GM19328 (cell line): ENCODE data around the gene PAN3.

Experiments
- ATAC-seq: cut with Tn5 transposase; IDR thresholded peaks from one replicate; pipeline ENCODE4 v1.9.1; 2021; ENCODE audit warnings: mild to moderate bottlenecking, moderate library complexity; ENCODE audit not compliant: unreplicated experiment

PAN3 gene

DNA sequence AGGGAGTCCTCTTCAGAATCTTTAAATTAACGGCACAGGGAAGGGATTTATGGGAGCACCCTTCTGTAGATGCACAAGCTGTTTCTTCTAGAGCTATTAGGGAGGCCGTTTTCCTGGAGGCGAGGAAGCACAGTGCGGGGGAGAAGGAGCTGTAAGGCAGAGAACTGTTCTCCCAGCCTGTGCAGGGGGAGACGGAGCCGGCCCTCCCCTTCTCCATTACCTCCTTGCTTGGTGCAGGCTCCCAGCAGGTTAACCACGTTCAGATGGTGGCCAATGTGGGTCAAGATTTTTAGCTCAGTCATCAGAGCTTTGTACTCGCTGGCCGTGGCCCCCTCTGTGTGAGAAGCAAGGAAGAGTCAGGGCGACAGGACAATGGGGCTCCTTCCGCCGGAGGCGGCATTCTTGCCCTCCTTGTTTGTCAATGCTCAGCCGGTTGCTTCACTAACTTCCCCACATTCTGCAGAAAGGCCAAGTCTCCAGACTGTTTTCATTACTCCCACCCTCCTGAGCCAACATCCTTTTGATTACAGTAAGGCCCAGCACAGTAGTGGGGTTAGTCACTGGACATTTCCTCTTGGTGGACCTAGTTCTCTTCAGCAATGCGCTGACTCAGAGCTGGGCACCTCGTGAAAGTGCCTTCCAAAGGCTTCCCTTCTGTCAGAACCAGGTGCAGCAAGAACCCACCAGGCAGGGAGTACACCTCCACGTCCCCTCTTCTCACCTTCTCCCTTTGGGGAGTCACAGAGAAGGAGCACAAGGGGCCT lies 191.2 kb downstream of the PAN3 start:
- ATAC-seq, result no peak

DNA sequence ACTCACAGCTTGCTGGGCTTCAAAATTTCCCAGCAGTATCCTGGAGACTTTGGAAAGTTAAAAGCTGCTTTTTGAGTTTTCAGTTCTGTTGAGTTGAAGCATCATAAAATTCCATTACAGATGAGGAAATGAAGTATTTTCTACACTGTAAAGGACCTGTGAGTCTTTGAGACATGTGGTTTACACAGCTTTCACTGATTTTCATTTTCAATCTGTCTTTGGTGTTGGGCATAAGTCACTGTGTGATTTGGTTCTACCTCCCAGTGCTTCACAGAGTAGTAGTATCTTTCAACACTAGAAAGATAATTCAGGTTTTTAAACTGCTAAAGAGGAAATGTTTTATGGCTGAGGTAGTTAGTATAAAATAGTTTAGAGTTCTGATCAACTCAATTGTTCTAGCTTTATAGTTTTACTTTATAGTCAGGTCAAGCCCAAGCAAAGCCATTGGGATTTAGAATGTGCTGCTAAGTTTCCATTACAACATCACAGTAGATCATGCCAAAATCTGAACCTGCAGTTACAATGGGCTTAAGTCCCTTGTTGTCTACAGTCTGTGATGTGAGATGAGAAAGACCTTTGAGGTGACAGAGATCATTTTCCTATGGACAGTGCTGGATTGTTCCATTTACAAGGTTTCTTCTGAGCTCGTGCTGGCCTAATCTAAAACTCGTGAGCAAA lies 195.0 kb downstream of the PAN3 start:
- no peak for ATAC-seq

DNA sequence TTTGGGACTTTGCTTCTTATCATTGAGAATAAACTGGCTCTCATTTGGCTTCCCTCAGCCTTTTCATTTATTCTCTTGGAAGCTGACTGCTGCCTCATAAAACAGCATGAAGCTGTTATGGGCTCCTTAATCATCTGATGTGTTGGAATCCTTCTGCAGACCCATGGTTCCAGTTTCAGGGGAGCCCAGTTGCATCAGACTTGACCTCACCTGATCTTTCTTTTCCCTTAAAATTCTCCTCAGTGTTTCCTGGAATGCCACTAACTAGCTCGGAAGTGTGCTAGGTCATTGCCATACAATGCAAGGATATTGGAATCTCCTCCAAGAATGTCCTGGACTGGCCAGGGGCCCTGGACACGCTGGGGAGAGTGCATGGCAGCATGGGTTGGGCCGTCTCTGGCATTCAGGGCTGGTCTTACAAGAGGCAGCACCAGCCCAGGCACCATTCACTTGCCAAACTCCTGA lies 197.9 kb downstream of the PAN3 start:
- no peak for ATAC-seq

DNA sequence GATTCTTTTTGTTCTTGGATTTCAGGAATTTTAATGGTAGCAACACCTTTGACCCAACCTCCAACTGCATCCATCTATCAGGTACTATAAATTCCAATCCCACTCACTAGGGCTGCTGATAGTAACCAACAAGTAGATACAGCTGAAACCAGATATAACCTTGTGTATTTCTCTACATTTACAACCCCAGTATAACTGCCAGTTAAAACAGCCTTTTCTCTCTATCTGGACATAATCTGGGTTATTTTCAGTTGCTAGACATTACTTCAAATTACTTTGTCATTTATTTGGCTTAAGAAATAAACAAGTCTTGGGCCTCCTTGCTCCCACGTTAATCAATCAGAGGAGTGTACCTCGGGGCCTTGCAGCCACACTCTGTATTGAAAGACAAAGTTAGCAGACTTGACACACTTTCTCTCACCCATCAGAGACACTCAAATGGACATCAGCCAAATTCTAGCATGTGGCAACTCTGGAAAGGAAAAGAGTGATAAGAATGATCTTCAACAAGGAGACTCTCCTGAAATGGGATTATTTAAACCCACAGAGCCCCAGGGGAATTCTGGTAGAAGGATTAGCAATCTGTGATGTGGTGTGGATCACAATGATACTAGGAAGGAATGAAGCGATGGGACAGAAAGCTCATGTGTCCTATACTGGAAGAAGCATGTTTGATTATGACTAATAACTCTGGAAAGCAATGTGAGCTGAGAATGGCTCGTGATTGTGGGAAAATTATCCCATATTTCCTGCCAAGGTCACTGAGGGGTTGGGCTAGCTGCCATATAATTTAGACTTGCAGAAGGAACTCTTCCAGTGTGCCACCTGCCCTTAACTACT lies 199.0 kb downstream of the PAN3 start:
- ATAC-seq, result no peak

DNA sequence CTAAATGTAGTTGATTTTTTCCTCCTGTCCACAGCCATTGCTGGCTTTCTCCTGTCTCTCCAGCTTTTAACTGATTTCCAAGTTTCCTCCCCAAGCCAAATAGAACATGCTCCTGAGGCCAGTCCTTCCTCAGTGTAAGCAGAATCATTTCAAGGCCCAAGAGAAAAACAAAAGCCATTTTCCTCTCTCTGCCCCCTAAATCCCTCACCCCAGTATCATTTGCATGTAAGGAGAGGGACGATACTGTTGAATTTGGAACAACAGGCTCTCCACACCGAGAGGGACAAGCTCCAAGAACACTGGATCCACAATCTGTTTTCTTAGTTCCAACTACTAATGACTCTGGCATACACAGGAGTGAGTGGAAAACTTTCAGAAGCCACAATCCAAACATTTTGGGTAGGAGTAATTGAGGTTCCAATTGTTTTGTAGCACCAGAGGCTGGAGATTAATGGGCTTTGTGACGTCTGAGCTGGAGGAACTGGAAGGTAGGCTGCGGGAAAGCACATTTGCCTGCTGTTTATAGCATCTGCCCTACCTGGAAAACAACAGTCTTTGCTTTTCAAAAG lies 199.7 kb downstream of the PAN3 start:
- no peak for ATAC-seq

DNA sequence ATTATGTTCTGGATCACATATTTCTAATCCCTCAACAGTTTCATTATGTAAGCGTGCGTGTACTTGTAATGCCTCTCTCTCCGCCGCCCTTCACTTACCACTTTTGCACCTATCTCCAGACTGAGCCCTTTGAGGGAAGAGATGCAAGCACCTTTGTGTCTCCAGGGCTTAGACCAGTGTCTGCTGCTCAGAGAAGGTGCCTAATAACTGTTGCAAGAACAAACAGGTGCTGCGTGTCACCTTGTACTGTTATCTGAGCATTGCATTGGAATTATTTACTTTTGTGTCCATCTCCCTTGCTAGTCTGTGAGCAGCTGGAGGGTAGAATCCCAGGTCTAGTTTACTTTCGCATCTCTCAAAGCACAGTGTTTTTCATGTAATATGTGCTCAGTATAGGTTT lies 200.4 kb downstream of the PAN3 start:
- no peak for ATAC-seq

DNA sequence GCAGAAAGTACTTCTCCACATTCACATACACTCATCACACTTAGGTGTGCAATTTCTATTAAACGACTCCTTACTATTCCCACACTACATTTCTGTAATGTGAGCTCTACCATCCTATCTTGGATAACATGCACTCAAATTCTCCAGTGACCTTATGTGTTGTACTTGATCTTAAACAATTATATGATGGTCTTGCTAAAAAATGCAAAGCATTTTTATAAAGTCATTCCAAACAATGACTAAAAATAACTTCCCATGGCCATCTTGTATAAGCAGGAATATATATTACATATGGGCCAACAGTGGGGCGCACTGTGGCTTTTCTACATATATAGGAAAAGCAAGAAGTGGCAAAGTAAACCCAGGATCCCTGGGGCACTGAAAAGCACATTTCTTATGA lies 201.1 kb downstream of the PAN3 start:
- ATAC-seq, result no peak

DNA sequence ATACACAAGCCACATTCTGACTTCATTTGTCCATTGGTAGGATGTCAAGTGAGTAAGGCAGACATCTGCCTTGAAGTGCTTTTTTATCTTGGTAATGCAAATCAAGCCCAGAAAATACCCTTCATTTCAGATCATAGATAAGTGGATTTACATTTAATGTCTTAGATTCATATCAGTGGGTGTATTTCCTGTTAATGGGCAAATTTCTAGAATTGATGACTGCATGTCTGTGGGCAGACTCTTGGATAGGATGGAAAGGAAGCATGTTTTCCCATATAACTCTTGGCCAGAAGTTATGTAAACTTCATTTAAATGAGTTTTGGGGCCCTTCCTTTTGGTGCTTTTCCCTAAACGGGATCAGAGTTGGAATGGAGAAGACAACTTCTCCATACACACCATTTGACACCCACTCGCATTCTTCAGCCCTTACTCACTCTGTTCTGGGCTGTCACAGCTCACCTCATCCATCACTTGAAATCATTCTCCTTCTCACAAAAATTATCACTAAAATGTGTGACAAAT lies 202.0 kb downstream of the PAN3 start:
- ATAC-seq, result no peak

DNA sequence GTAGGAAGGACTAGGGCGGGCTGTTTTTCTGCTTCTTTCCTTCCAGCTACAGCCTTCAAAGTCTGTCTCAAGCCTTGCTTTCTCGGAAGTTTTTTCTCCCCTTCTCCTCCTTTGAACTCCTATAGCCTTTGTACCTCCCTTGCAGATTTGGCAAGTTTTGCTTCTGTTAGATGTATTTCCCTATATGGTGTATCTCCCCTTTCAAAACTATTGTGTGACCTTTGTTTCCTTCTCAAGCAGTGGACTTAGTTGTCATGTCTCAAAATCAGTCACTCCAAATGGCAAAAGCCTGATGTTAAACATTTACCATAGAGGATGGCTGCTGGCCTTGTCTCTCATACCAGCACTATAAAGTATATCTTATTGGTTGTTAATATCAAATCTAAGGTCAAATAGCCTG lies 203.9 kb downstream of the PAN3 start:
- ATAC-seq, result no peak

DNA sequence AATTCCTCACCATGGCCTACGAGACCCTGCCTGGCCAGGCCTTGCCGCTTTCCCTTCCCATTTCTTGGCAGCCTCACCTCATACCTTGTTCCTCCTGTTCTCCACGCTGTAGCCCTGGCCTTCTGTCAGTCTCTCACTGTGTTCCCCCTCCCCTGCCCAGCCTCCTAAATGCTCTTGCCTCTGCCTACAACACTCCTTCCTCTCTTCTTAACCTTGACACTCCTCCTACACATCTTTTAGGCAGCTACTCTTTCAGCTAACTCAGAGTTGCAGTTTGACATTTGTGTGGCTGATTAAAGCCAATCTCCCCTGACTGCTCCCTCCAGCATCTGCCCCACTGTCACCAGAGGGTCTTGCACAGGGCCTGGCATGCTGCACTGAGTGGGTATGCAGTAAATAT lies 205.8 kb downstream of the PAN3 start:
- no peak for ATAC-seq
